Right lobe of liver (tissue), 4 donors: ENCODE data around the gene IGF2BP2.

Experiments used
- CTCF ChIP-seq, 4 donors: fragments of 200-600 bp in 3 of 4; fragments of 450-650 bp in 1 of 4; IDR thresholded peaks; one replicate each; pipeline versions ENCODE4 v1.5.1 to v1.8.0; 2016 to 2022; ENCODE audit warnings: antibody characterized with exemption in 4 of 4, mild to moderate bottlenecking in 2 of 4
- POLR2A ChIP-seq: fragments of 450-650 bp; IDR thresholded peaks from one replicate; pipeline ENCODE4 v1.6.1; 2017; ENCODE audit warnings: antibody characterized with exemption, mild to moderate bottlenecking
- donor health status: DM: no; HTN: no; CAD: no.
- donor health status: DM: no; HTN: no; CAD: no.
- donor health status: DM: no; HTN: yes; CAD: no.

GRCh38 chr3:185740133-185740532 is 84.7 kb downstream of the IGF2BP2 start:
- no peak for TF ChIP-seq CTCF (IDR thresholded peaks at IDR 0.05)
- TF ChIP-seq POLR2A = no peak
